CD4-positive, alpha-beta T cell treated with Interleukin-6 at 100 ng/mL for 8 hours (primary cell): ENCODE results near the gene PRSS21.

Experiments
- DNase-seq: peaks from one replicate; pipeline ENCODE4 v3.0.0-alpha.2; 2020; ENCODE audit warnings: mixed read lengths, low spot score

The PRSS21 gene

GRCh38 chr16:2825906-2826305, 8.9 kb downstream of the PRSS21 start:
- no peak for DNase-seq

DNA sequence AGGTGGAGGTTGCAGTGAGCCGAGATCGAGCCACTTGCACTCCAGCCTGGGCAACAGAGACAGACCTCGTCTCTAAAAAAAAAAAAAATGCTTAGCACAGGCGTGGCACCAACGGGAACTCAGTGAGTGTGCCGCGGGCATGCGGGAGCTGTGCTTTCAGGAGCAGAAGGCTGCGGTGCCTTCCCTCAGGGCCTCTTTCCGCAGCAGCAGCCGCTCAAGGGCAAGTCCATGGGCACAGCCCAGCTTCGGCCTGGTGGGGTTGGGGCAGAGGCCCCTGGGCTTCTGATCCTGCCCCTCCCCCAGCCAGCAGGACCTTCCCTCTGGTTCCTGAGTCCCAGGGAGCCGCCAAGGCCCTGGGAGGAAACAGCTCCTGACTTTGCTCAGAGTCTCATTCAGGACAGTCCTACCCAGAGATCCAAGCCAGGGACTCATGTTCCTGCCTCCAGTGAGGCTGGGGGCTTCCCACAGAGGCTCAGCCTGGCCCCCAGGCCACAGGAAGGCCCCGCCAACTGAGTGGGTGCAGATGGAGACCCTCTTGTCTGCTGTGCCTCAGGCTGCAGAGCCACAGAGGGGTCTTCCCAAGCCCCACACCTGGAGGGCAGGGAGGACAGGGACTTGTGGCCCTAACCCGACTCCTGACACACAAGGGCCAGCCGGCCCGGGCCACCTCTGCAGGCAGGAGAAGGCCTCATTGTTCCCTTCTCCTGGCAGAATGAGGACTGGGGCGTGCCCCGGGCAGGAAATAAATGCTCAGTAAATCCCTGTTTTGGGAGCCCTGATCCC, 9.7 kb downstream of the PRSS21 start:
- no peak for DNase-seq

GRCh38 chr16:2827374-2827791, 10.3 kb downstream of the PRSS21 start:
- DNase-seq = no peak

- DNase-seq = no peak
Observed at GRCh38 chr16:2827831-2828520, 10.9 kb downstream of the PRSS21 start.

- no peak for DNase-seq
Observed at GRCh38 chr16:2828521-2828840, 11.4 kb downstream of the PRSS21 start.

DNA sequence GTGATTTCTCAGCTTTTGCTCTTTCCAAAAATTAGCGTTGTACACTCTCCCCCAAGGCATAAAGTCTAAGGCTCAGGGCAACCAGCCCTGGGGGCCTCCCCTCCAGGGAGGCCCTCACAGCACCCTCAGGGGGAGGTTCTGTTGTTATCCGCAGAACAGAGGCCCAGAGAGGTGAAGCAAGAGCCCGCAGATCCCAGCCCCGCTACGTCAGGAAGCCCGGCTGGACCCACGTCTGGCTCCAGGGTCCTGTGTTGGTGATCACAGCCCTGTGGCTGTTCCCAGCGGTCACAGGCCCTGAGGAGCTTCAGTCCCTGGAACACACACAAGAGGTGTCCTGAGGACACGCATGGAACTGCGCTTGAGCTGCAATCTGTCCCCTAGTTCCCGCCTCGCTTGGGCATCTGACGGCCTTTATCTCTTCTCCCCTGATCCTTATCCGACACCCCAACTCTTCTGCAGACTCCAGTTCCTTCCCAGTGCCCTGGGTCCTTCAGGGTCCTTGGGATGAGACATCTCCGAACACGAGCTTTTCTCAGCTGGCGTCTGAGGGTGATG, 11.9 kb downstream of the PRSS21 start:
- no peak for DNase-seq

GRCh38 chr16:2829501-2830354, 12.7 kb downstream of the PRSS21 start, which contains the start of gene ZG16B:
TSS of gene ZG16B (plus strand) at chr16:2830303. CDS start at chr16:2830442, 139 bp downstream.
- DNase-seq = no peak

DNA sequence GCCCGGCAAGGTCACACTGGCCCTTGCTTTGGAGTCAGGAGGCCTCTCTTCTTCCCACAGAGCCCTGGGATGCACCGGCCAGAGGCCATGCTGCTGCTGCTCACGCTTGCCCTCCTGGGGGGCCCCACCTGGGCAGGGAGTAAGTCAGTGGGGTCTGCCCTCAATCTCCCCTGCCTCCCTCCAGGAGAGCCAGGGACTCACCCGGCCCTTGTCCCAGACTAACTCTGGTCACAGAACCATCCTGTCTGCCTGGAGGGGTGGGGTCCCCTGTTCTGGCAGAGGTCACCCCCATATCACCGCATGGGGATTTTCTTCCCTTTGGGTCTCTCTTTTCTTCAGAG, 13.3 kb downstream of the PRSS21 start:
- DNase-seq = no peak

DNA sequence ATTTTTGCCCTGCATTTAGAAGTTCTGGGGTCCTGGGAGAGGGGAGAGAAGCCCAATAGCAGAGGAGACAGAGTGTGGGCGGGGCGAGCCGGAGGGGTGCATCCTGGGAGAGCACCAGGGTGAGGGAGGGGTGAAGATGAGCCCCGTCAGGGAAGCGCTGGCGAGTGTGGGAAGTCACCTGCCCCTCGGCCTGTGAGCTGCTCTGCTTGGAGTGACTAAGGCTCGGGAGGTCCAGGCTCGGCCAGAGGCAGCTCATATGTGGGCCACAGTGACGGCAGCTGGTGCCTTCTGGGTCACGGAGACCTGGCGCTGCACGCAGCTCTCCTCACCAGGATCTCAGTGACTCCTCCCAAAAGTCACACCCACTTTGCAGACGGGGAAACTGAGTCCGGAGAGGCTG, 14.2 kb downstream of the PRSS21 start:
- no peak for DNase-seq

DNA sequence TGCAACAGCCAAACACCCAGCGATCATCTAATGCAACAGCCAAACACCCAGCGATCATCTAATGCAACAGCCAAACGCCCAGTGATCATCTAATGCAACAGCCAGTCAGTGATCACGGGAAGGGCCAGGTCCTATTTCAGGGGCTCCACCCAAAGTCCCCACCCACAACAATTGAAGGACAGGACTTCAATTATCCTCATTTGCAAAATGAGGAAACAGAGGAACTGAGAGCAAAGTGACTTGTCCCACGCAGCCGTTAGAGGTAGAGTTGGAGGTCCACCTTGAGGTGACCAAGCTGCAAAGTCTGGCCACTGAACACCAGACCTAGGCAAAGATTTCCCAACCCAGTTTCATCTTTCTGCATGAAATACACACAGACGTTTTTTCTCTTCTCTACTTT, 16.7 kb downstream of the PRSS21 start:
- DNase-seq = no peak

DNA sequence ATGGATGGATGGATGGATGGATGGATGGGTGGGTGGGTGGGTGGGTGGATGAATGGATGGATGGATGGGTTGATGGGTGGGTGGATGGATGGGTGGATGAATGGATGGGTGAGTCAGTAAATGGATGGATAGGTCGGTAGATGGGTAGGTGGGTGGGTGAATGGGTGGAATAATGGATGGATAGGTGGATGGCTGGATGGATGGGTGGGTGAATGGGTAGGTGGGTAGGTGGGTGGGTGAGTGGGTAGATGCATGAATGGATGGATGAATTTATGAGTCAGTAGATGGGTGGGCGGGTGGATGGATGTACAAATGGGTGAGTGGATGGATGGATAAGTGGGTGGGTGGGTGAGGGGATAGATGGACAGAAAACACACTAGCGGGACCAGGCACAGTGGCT, 17.9 kb downstream of the PRSS21 start:
- no peak for DNase-seq

- DNase-seq = no peak
Observed at GRCh38 chr16:2835638-2836493, 18.8 kb downstream of the PRSS21 start.

GRCh38 chr16:2836646-2837508, 19.8 kb downstream of the PRSS21 start:
- no peak for DNase-seq

GRCh38 chr16:2838928-2839327, 21.9 kb downstream of the PRSS21 start:
- DNase-seq = peak; percentile 42

DNA sequence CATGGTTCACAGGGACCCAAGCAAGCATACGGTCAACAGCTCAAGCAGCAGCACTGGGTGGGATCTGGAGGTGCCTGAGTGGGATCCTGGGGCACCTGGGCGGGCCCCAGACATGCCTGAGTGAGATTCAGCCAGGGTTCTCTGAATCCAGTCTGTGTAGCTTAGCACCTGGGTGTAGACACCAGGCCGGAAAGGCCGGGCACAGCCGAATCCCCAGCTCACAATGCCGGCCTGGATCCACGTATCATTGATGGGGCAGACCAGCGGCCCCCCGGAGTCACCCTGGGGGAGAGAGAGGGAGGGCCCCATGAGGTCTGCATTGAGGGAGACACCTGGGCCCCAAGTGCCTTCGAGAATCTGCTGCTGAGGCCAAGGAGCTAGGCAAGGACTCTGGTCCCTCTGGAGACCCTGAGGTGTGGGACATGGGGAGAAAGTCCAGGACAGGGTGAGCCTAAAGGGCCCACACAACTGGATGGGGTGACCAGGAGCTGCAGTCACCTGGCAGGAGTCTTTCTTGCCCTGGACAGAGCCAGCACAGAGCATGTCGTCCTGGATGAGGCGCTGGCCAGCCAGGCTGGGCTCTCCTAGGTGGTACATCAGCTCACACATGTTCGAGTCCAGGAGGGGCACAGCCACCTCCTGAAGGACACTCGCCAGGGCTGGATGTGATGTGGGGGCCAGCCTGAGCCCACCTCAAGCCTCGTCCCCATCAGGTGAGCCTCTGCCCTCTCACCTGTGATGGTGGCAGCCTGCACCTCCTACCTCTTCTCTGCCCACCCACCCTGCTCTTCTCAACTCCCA, 22.8 kb downstream of the PRSS21 start:
- no peak for DNase-seq

DNA sequence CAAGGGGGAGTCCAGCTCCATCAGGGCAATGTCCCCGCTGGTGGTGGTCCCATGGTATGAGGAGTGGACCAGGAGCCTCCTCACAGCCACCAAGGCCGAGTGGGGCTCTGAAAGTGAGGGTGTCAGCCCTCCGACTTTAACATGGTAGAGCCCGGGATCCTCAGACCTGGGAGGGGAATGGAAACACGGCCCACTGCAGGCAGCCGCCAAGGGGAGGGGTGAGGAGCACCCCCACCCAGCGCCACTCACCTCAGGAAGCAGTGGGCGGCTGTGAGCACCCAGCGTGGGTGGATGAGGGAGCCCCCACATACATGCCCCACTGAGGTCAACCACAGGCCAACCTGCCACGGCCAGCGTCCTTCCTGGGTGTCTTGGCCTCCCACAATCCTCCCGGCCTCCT, 23.9 kb downstream of the PRSS21 start:
- DNase-seq = no peak

DNA sequence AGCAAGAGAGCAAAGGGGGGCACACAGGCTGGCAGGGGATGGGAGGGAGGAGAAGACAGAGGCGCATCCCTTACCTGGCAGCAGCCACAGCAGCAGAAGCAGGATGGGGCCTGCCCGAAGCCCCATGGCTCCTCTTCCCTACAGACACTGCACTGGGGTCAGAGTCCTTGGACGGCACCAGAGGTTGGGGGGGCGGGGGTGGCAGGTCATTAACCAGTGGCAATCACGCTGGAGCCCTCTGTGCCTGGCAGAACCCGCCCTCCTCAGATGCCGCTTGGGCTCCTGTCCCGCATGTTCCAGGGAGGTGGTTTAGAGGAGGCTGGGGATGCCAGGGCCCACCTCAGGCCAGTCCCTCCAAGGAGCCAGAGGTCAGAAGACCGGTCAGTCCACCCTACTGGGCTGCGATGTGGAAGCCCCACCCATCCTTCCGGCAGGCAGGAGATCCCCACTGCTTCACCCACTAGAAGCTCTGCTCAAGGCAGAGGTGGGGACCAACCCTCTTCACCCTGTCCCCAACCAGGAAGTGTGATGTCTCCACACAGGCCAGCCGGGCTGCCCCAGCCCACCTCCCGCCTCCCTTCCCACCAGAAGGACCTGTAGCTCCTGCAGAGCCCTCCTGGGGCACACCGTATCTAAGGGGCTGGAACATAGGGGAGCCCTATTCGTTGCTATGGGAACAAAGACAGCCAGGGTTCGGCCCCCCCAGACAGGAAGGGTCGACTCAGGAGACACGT, 24.7 kb downstream of the PRSS21 start:
- no peak for DNase-seq

- peak; percentile 56 for DNase-seq
Observed at GRCh38 chr16:2842340-2843000, 25.4 kb downstream of the PRSS21 start.

DNA sequence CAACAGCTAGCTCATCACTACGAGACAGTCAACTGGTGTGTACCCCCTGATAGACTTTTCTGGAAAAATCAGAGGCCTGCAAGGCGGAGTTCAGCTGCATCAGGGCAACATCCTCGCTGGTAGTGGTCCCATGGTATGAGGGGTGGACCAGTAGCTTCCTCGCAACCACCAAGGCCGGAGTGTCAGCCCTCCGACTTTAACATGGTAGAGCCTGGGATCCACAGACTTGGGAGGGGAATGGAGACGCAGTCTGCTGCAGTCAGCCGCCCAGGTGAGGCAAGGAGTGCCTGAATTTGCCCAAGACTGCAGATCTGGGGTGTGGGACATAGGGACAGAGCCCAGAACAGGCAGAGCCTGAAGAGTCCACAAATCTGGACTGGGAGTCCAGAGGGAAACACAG, 26.5 kb downstream of the PRSS21 start:
- no peak for DNase-seq
